ENCODE data around the gene GGCX. TPM values are rescaled to one million over a fixed set of nuclear protein-coding genes. Genes with fewer than 3 reads are reported as not detected.

The GGCX gene
- total and polyA plus RNA-seq, 2 of the 13 experiments (the other 11 are each of a cell fraction or from before 2014, with no cell fraction given), result 72.5 to 103 TPM

DNA sequence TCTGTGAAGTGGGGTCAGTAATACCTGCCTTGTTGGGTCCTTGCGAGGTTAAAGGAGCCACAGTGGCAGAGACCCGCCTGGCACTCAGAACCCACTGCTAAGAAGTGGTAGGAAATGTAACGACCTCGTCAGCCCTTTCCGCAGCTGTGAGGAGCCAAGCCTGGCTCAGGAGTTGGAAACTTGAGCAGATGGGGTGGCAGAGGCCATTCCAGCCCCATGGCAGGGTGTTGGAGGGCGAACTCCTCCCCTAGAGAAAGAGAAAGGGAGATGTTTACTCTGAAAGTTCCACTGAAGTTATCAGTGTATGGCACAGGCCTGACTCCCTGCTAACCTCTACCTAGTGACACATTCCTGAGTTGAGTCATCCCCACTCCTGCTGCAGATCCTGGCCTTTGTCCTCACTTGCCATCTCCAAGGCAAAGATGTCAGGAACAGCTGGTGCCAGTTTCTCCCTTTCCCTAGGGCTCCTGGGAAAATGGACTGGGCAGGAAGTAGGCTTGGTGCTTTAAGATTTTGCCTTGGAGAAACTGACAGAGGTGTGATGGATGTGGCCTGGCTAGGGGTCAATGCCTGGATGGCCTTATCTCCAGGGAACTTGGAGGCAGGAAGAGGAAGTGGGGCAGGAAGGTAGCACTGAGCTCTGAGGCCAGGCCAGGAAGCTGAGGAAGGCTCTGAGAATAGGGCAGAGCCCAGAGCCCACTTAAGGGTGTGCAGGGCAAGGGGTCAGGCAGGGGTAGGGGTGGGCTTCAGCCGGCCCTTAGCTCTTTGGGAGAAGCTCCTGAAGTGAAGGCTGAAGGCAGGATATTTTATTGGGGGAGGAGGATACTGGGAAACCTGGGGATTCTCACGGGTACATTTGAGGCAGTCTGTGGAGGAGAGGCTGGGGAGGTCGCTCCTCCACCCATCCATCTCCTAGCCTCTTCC is 23.8 kb upstream of the GGCX start (continued):
- peak; percentile 83; the same call in 1 of the 2 replicates for TF ChIP-seq FOXJ3 (CRISPR knock-in tag; IDR thresholded peaks at IDR 0.05; ENCODE audit: borderline replicate concordance)
- peak; percentile 78 for TF ChIP-seq ZNF343 (CRISPR knock-in tag; IDR thresholded peaks at IDR 0.05)
- 0 out of 2 replicates have a peak, but pooled peaks have one; percentile 33 for TF ChIP-seq SMARCC2 (IDR thresholded peaks at IDR 0.05)
- TF ChIP-seq RFX3 (CRISPR knock-in tag; IDR thresholded peaks at IDR 0.05), result peak; percentile 40
- TF ChIP-seq SIX1 (CRISPR knock-in tag; IDR thresholded peaks at IDR 0.05; ENCODE audit: borderline replicate concordance), result no peak
- peak; percentile 88 for TF ChIP-seq FOXK2 (IDR thresholded peaks at IDR 0.05)
- 0 out of 2 replicates have a peak, but pooled peaks have one; percentile 67 for TF ChIP-seq ZSCAN30 (CRISPR knock-in tag; IDR thresholded peaks at IDR 0.05)
- TF ChIP-seq NR2C2 (CRISPR knock-in tag; IDR thresholded peaks at IDR 0.05; ENCODE audit: borderline replicate concordance), result peak; percentile 40; the same call in 1 of the 2 replicates
- peak; percentile 41; the same call in 1 of the 2 replicates for TF ChIP-seq KDM2A (CRISPR knock-in tag; IDR thresholded peaks at IDR 0.05; ENCODE audit: borderline replicate concordance, low read depth)
- TF ChIP-seq, protein P1, sequence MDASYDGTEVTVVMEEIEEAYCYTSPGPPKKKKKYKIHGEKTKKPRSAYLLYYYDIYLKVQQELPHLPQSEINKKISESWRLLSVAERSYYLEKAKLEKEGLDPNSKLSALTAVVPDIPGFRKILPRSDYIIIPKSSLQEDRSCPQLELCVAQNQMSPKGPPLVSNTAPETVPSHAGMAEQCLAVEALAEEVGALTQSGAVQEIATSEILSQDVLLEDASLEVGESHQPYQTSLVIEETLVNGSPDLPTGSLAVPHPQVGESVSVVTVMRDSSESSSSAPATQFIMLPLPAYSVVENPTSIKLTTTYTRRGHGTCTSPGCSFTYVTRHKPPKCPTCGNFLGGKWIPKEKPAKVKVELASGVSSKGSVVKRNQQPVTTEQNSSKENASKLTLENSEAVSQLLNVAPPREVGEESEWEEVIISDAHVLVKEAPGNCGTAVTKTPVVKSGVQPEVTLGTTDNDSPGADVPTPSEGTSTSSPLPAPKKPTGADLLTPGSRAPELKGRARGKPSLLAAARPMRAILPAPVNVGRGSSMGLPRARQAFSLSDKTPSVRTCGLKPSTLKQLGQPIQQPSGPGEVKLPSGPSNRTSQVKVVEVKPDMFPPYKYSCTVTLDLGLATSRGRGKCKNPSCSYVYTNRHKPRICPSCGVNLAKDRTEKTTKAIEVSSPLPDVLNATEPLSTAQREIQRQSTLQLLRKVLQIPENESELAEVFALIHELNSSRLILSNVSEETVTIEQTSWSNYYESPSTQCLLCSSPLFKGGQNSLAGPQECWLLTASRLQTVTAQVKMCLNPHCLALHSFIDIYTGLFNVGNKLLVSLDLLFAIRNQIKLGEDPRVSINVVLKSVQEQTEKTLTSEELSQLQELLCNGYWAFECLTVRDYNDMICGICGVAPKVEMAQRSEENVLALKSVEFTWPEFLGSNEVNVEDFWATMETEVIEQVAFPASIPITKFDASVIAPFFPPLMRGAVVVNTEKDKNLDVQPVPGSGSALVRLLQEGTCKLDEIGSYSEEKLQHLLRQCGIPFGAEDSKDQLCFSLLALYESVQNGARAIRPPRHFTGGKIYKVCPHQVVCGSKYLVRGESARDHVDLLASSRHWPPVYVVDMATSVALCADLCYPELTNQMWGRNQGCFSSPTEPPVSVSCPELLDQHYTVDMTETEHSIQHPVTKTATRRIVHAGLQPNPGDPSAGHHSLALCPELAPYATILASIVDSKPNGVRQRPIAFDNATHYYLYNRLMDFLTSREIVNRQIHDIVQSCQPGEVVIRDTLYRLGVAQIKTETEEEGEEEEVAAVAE (CRISPR knock-in tag; IDR thresholded peaks at IDR 0.05; ENCODE audit: borderline replicate concordance), result peak; percentile 82; the same call in 1 of the 2 replicates
- TF ChIP-seq, protein P2, sequence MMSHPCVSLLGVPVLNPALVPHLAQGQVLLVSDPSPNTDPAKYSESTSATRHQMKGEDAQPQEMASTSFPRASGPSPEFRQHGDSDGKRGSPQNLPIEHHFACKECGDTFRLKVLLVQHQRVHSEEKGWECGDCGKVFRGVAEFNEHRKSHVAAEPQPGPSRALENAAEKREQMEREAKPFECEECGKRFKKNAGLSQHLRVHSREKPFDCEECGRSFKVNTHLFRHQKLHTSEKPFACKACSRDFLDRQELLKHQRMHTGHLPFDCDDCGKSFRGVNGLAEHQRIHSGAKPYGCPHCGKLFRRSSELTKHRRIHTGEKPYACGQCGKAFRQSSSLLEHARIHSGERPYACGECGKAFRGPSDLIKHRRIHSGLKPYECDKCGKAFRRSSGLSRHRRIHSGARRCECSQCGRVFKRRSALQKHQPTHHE (CRISPR knock-in tag; IDR thresholded peaks at IDR 0.05; ENCODE audit: borderline replicate concordance), result 0 out of 2 replicates have a peak, but pooled peaks have one; percentile 1
- peak; percentile 7; the same call in 1 of the 2 replicates for TF ChIP-seq KLF9 (CRISPR knock-in tag; IDR thresholded peaks at IDR 0.05; ENCODE audit: low read depth)
- TF ChIP-seq, protein P3, sequence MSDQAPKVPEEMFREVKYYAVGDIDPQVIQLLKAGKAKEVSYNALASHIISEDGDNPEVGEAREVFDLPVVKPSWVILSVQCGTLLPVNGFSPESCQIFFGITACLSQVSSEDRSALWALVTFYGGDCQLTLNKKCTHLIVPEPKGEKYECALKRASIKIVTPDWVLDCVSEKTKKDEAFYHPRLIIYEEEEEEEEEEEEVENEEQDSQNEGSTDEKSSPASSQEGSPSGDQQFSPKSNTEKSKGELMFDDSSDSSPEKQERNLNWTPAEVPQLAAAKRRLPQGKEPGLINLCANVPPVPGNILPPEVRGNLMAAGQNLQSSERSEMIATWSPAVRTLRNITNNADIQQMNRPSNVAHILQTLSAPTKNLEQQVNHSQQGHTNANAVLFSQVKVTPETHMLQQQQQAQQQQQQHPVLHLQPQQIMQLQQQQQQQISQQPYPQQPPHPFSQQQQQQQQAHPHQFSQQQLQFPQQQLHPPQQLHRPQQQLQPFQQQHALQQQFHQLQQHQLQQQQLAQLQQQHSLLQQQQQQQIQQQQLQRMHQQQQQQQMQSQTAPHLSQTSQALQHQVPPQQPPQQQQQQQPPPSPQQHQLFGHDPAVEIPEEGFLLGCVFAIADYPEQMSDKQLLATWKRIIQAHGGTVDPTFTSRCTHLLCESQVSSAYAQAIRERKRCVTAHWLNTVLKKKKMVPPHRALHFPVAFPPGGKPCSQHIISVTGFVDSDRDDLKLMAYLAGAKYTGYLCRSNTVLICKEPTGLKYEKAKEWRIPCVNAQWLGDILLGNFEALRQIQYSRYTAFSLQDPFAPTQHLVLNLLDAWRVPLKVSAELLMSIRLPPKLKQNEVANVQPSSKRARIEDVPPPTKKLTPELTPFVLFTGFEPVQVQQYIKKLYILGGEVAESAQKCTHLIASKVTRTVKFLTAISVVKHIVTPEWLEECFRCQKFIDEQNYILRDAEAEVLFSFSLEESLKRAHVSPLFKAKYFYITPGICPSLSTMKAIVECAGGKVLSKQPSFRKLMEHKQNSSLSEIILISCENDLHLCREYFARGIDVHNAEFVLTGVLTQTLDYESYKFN (CRISPR knock-in tag; conservative IDR thresholded peaks at IDR 0.05), result peak; percentile 82
- TF ChIP-seq NRL (CRISPR knock-in tag; IDR thresholded peaks at IDR 0.05; ENCODE audit: borderline replicate concordance), result 0 out of 2 replicates have a peak, but pooled peaks have one; percentile 54
- peak; percentile 7 for TF ChIP-seq NKX3-1 (CRISPR knock-in tag; IDR thresholded peaks at IDR 0.05)
- peak; percentile 86 for TF ChIP-seq BORCS8-MEF2B (CRISPR knock-in tag; IDR thresholded peaks at IDR 0.05)
- peak in 1 of 2 experiments; percentile 82; a peak in 2 of 4 replicates for TF ChIP-seq EP300 (IDR thresholded peaks at IDR 0.05; ENCODE audit: low read depth in 2 of 2, low read length in 2 of 2)
- TF ChIP-seq EP300 (CRISPR knock-in tag; IDR thresholded peaks at IDR 0.05; ENCODE audit: borderline replicate concordance), result peak; percentile 74

Measured in HepG2 (cell line).